ENCODE measurements around the gene STRN4.
A peak's percentile ranks its signal among the peaks of the same experiment; 100 is the strongest.

Gene STRN4

GRCh38 chr19:46760363-46760762, 14.1 kb upstream of the STRN4 start (continued):
- TF ChIP-seq TSHZ2 (CRISPR knock-in tag; IDR thresholded peaks at IDR 0.05) (no peak), POU6F1 (CRISPR knock-in tag; IDR thresholded peaks at IDR 0.05; ENCODE audit: borderline replicate concordance, low read depth) (no peak), BACH2 (CRISPR knock-in tag; IDR thresholded peaks at IDR 0.05; ENCODE audit: borderline replicate concordance) (no peak), SNAI2 (CRISPR knock-in tag; IDR thresholded peaks at IDR 0.05) (no peak)

- ATAC-seq = peak; percentile 72
- no peak for TF ChIP-seq TCF4 (CRISPR knock-in tag; IDR thresholded peaks at IDR 0.05; ENCODE audit: borderline replicate concordance)
- no peak for TF ChIP-seq ZFP30 (CRISPR knock-in tag; IDR thresholded peaks at IDR 0.05)
- no peak for TF ChIP-seq TSHZ2 (CRISPR knock-in tag; IDR thresholded peaks at IDR 0.05)
- TF ChIP-seq ZC3H10 (CRISPR knock-in tag; IDR thresholded peaks at IDR 0.05) = no peak
- no peak for TF ChIP-seq POU6F1 (CRISPR knock-in tag; IDR thresholded peaks at IDR 0.05; ENCODE audit: borderline replicate concordance, low read depth)
- no peak for TF ChIP-seq ISL1 (CRISPR knock-in tag; IDR thresholded peaks at IDR 0.05)
- no peak for TF ChIP-seq CSRNP3 (CRISPR knock-in tag; IDR thresholded peaks at IDR 0.05)
- no peak for TF ChIP-seq ZFP3 (CRISPR knock-in tag; IDR thresholded peaks at IDR 0.05)
- TF ChIP-seq ZNF8 (CRISPR knock-in tag; IDR thresholded peaks at IDR 0.05) = no peak
- no peak for TF ChIP-seq PATZ1 (CRISPR knock-in tag; IDR thresholded peaks at IDR 0.05; ENCODE audit: borderline replicate concordance)
- TF ChIP-seq BACH2 (CRISPR knock-in tag; IDR thresholded peaks at IDR 0.05; ENCODE audit: borderline replicate concordance) = no peak
- no peak for TF ChIP-seq OSR1 (CRISPR knock-in tag; IDR thresholded peaks at IDR 0.05)
- no peak for TF ChIP-seq ARNTL (CRISPR knock-in tag; IDR thresholded peaks at IDR 0.05; ENCODE audit: borderline replicate concordance, low read depth)
- TF ChIP-seq SNAI2 (CRISPR knock-in tag; IDR thresholded peaks at IDR 0.05) = no peak
- TF ChIP-seq TOX (CRISPR knock-in tag; IDR thresholded peaks at IDR 0.05; ENCODE audit: borderline replicate concordance) = no peak
- no peak for TF ChIP-seq ESRRG (CRISPR knock-in tag; IDR thresholded peaks at IDR 0.05)
- no peak for TF ChIP-seq CREB5 (CRISPR knock-in tag; IDR thresholded peaks at IDR 0.05; ENCODE audit: low read depth)
- no peak for TF ChIP-seq ZNF565 (CRISPR knock-in tag; conservative IDR thresholded peaks at IDR 0.05; ENCODE audit: low read depth)
- TF ChIP-seq RARB (CRISPR knock-in tag; IDR thresholded peaks at IDR 0.05) = no peak
- no peak for TF ChIP-seq ZNF70 (CRISPR knock-in tag; IDR thresholded peaks at IDR 0.05)
Observed at GRCh38 chr19:46759817-46760333, 13.6 kb upstream of the STRN4 start.

All from SK-N-SH treated with all-trans-retinoic acid at 6 μM for 48 hours (cell line).